8988T (cell line): ENCODE measurements around the gene ZNF532.
A peak's percentile ranks its signal among the peaks of the same experiment; 100 is the strongest.
"Not testable (repeated sequence)": the region's sequence is repeated elsewhere in the genome, so short reads cannot be mapped to it uniquely, and the experiment has no call there.

Experiments used
- DNase-seq: peaks from one replicate; pipeline ENCODE4 v3.0.0; 2011

ZNF532 gene, protein sequence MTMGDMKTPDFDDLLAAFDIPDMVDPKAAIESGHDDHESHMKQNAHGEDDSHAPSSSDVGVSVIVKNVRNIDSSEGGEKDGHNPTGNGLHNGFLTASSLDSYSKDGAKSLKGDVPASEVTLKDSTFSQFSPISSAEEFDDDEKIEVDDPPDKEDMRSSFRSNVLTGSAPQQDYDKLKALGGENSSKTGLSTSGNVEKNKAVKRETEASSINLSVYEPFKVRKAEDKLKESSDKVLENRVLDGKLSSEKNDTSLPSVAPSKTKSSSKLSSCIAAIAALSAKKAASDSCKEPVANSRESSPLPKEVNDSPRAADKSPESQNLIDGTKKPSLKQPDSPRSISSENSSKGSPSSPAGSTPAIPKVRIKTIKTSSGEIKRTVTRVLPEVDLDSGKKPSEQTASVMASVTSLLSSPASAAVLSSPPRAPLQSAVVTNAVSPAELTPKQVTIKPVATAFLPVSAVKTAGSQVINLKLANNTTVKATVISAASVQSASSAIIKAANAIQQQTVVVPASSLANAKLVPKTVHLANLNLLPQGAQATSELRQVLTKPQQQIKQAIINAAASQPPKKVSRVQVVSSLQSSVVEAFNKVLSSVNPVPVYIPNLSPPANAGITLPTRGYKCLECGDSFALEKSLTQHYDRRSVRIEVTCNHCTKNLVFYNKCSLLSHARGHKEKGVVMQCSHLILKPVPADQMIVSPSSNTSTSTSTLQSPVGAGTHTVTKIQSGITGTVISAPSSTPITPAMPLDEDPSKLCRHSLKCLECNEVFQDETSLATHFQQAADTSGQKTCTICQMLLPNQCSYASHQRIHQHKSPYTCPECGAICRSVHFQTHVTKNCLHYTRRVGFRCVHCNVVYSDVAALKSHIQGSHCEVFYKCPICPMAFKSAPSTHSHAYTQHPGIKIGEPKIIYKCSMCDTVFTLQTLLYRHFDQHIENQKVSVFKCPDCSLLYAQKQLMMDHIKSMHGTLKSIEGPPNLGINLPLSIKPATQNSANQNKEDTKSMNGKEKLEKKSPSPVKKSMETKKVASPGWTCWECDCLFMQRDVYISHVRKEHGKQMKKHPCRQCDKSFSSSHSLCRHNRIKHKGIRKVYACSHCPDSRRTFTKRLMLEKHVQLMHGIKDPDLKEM (N-terminal part only)

DNA sequence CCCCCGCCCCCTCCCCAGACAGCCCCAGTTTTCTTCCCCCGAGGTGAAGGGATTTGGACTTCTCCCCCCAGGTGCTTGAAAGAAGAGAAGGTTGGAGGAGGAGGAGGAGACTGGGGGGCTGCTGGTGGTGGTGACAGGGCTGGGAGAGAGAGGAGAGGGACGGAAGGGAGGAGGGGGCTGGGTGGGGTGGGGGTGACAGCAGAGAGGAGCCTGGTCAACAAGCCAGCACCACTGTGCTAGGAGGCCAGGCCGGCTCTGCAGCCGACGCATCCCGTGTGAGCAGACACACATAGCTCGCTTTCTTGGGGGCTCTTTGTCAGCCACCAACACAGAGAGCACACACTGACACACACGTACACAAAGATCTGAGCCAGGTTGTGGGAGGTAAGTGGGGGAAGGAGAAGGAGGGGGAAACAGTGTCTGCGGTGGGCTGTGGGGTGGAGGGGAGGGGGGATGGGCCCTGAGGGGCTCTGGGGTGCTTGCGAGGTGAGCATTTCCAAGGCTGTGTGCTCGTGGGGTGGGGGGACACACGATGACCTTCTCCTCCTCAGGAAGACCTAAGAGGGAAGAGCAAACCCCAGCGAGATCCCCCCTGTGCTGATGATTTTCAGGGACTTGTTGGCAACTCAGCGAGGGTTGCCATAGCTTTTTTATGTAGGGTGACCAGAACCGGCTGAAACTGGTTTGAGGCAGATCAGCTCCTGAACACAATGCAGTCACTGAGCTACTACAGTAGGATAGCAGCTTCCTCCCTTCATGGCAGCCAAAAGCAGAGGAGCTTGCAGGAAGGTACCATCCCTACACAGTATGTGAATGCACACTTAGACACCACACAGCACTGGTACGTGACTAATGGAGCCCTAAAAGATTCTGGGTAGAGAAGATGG, at the start of gene ZNF532:
ZNF532 (plus strand) TSS at position 732 of the 887 bp plus-strand sequence. CDS start 53,411 bp downstream, outside the sequence.
- DNase-seq: peak; percentile 35

DNA sequence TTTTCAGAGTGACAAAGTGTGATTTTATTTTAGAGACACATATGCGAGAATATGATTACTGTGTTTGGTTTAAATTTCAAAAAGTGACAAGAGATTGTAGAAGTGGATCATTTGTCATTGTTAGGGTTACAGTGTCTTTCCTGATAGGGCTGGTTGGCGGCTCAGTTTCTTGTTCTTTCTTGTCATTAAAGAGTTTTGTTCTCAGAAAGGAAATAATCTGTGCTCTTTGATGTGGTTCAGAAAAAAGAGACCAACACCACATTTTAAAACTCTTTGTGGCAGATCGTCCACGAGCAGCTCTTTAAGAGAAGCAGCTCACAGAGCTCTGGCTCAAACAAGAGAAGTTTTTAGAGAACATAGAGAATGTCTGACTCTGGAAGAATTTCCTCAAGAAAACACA, 45.6 kb upstream of the ZNF532 start:
- no peak for DNase-seq

DNA sequence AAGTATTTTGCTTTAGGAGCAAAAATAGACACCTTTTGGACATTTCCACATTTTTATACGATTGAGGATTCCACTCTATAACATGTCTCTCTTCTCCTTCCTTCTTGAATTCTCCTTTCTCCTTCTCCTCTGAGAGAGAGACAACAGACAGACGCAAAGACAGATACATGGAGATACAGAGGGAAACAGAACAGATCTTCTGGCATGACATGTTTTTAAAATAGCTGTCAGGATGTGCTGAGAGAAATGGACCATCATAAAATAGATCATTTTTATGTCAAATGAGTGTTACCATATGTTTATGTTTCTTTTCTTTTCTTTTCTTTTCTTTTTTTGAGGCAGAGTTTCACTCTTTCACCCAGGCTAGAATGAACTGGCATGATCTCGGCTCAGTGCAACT, 44.4 kb upstream of the ZNF532 start:
- DNase-seq: no peak

DNA sequence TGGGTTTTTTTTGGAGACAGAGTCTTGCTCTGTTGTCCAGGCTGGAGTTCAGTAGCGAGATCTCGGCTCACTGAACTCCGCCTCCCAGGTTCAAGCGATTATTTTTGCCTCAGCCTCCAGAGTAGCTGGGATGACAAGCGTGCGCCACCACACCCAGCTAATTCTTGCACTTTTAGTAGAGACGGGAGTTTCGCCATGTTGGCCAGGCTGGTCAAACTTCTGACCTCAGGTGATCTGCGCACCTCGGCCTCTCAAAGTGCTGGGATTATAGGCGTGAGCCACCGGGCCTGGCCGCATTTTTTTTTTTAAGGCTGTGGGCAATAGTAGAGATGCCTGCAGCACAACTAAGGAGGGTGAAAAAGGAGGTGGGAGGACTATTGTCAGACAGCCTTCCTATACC, 41.7 kb upstream of the ZNF532 start:
- DNase-seq: no peak

DNA sequence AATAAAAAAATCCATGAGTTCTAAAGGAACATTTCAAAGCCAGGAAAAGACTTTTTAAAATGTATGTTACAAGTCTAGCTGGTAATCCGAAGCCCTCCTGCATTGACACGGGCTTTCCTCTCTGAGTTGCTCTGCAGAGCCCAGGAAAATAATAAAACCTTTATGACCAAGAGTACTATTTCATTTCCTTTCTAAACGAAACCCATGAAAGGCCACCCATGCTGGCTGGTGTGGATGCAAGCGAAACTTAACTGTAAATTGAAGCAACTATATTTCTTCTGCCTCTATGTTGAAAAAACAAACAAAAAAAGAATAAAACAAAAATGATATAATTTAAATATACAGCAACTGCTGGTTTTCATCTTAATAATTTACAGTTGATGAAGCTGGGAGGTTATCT, 41.3 kb upstream of the ZNF532 start:
- no peak for DNase-seq

DNA sequence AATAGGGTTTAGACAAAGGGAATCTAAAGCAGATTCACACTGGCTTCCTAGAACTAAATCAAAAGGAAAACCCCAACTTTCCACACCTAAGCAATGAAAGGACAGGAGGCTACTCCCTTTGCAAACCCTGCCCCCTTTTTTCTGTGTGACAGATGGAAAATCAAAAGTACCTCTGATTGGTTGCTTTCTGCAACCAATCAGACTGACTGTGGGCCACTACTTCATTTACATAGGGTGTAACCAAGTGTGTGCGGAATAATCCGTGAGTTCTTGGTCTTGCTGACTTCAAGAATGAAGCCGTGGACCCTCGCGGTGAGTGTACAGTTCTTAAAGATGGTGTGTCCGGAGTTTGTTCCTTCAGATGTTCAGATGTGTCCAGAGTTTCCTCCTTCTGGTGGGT, 37.8 kb upstream of the ZNF532 start:
- not testable (repeated sequence) for DNase-seq

DNA sequence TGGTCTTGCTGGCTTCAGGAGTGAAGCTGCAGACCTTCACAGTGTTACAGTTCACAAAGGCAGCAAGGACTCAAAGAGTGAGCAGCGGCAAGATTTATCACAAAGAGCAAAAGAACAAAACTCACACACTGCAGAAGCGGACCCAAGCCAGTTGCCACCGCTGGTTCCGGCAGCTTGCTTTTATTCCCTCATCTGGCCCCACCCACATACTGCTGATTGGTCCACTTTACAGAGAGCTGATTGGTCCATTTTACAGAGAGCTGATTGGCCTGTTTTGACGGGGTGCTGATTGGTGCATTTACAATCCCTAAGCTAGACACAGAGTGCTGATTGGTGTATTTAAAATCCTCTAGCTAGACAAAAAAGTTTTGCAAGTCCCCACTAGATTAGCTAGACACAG, 37.2 kb upstream of the ZNF532 start:
- no peak for DNase-seq

DNA sequence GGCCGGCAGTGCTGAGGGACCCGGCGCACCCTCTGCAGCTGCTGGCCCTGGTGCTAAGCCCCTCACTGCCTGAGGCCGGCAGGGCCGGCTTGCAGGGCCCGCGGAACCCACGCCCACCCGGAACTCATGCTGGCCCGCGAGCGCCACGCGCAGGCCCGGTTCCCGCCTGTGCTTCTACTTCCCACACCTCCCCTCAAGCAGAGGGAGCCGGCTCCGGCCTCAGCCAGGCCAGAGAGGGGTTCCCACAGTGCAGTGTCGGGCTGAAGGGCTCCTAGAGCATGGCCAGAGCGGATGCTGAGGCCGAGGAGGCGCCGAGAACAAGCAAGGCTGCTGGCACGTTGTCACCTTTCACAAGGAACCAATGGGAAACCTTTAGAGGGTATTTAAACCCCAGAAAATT, 36.8 kb upstream of the ZNF532 start:
- no peak for DNase-seq

DNA sequence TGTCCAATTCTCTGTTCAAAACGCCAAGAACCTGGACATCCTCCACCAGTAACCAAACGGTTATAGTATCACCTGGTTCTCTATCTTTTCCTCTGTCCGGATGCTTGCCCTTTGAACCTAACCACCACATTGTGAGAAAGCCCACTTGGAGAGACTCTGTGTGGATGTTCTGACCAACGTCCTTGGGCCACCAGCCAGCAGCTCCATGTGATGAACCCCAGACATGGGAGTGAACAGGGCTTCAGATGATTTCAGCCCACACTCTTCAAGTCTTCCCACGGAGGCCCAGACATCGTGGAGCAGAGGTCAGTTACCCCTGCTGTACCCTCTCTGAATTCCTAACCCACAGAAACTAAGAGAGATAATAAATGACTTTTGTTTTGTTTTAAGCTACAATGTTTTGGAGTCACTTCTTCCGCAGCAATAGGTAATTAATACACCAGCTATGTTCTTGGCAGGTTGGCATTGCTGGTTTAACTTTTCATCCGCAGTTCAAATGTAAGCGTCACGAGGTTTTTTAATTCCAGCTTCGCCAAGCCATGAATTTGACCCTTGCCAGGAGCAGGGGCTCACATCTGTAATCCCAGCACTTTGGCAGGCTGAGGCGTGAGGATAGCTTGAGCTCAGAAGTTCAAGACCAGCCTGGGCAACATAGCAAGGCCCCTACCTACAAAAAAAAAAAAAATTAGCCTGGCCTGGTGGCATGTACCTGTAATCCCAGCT, 36.1 kb upstream of the ZNF532 start:
- no peak for DNase-seq

DNA sequence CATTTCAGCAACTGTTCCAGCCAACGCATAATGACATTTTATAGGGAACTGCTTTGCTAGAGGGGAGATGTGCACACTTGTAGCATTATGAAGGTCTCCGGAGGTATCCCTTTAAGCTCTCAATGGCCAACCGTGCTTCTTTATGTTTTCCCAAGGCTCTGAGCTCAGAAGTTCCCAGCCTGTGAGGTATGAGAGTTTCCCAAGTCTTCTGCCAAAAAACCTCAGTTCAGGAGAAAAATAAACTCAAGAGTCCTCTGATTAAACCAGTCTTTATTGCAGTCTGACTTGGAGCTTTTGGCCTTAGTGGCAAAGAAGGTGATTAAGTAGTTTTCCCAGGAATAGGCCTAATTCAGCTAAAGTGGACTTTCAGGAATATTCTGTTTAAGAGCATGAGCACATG, 35.4 kb upstream of the ZNF532 start:
- DNase-seq: no peak

DNA sequence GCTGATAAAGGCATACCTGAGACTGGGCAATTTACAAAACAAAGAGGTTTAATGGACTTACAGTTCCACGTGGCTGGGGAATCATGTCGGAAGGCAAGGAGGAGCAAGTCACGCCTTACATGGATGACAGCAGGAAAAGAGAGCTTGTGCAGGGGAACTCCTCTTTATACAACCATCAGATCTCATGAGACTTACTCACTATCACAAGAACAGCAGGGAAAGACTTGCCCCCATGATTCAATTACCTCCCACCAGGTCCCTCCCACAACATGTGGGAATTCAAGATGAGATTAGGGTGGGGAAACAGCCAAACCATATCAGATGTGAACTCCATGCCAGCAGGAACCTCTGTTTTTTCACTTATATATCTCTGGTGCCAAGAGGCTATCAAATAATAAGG, 34.8 kb upstream of the ZNF532 start:
- DNase-seq: not testable (repeated sequence)

DNA sequence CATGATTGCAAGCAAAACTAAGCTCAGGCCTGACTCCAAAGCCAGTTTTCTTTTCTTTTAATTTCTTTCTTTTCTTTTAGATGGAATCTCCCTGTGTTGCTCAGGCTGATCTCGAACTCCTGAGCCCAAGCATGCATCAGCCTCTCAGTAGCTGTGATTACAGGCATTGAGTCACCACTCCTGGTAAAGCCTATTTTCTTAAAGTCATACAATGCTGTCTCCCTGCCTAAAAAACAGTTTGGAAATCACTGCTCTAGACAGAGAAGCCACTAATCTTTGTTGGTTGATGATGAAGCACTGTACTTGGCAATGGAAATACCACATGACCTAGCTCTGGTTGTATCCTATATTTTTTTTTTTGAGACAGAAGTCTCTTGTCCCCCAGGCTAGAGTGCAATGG, 33.1 kb upstream of the ZNF532 start:
- DNase-seq: no peak

DNA sequence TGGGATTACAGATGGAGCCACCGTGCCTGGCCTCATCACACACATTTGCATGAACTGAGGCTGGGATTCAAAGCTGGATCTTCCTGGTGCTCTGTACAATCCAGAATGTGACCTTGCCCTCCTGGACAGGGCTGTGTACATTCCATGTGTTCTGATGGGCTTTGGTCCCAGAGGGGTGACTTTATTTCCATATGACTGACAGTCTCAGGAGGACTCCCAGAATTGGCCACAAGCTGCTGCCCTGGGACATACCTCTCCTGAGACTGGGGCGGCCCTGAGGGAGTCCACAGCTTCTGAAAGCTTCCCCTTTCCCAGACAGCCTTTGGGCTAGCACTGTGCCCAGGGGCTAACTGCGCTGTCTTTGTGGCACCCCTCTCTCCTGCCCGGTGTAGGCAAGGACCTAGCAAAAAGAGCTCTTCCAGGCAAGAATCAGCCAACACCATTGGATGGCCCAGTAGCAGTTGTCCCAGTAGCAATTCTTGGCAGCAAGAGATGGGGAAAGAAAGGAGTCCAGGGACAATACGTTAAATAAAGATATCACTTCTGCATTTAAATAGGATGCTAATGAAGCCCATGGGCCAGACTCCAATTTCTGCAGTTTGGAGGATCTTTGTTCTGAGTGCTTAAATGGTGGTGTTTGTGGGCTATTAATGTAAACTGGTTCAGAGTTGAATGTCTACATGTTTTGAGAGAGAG, 26.4 kb upstream of the ZNF532 start:
- DNase-seq: no peak

DNA sequence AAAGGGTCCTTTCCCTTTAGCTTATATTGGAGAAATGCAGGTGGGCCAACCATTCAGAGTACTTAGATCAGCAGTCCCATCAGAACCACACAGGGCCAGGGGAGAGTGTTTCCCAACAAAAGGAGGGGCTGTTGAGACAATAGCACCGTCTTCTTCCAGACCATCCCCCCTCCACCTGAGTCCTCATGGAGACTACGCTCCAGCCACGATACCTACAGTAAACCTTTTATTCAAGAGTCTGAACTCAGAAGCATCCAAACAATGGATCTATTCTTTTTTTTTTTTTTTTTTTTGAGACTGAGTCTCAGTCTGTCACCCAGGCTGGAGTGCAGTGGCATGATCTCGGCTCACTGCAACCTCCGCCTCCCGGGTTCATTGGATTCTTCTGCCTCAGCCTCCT, 25.7 kb upstream of the ZNF532 start:
- DNase-seq: no peak

DNA sequence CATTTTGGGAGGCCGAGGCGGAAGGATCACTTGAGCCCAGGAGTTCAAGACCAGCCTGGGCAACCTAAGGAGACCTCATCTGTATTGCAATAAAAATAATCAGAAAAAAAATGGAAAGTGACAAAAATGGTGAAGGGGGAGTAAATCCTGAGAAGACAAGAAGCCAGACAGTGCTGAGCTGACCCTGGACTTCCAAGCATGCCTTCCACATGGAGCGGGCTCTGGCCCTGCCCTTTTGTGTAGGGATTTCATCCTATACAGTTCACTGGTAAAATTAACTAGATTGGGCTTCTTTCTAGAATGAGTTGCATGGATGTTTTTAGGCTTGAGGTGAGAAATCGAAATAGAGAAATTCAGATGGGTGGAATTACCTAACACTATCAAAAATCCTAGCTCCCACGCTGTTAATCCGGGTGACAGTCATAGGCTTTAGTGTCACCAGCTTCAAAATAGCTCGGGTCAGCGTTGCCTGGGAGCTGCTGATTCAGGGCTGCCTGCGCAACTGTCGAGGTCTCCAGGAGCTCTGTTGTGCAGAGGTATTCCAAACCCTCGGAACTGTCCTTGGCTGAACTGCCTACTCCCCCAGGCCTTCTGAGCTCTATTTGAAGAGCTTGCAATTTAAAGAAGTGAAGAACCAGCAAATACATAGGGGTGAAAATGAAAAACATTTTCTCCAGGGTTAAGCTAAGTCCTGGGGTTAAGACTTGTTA, 21.5 kb upstream of the ZNF532 start:
- DNase-seq: no peak

DNA sequence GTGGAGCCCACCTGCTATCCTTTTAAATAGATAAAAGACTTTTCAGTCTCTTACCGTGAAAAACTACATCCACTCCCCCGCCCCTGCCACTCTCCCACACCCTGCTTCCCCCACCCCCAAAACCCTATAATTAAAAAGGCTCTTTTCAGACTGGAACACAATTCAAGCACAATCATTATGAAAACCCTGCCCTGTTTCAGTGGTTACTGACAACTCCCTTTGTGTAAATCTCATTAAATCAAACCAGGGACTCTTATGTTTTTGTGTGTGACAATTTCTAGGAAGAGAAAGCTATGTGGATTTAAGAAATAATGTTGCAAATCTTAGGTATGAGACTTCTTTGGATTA, 21.0 kb upstream of the ZNF532 start:
- no peak for DNase-seq

DNA sequence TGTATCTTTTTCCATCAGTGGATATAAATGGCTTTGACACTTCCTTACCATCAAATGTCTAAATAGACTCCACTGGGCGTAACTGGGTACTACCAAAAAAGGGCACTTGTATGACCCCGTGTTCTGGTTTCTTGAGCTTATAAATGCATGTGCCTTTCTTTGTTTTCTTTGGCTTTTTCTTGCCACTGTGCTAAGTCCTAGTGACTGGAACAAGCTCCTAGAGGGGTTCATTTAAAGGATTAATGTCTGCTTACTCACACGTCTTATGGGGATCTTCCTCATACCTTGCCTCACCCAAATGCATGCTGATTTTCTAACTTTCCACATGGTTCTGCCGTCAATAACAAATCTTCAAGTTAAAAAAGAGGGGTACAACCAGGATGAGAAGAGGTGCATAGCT, 19.8 kb upstream of the ZNF532 start:
- DNase-seq: no peak

DNA sequence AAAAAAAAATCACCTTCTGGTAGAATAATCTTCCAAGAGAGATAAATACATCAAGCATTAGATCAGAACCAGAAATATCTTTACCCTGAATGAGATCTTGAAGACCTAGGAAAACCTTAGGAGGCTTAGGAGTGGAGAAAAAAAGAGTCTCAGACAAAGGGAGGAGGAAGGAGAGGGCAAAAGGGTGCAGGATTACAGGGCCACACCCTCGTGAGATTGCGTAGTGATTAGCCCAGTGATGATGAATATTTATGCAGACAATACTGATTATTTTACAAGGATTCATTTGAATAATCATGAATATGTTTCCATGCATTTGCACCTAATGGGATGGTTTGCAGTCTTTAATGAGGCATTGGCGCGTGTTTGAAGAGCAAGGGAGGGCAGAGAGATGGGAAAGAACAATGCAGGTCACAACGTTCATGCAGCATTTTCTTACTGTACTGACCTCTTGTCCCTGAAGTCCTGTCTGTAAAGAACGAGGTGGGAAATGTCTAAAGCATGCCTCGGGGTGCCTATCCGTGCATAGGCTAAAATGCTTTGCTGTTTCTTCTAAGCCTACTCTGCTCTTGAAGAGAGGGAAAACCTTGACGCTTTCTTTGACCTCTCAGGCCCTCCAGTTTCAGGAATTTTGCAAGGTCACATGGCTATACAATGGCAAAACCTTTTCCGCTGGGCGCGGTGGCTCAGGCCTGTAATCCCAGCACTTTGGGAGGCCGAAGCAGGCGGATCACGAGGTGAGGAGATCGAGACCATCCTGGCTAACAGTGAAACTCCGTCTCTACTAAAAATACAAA, 18.6 kb upstream of the ZNF532 start:
- no peak for DNase-seq

DNA sequence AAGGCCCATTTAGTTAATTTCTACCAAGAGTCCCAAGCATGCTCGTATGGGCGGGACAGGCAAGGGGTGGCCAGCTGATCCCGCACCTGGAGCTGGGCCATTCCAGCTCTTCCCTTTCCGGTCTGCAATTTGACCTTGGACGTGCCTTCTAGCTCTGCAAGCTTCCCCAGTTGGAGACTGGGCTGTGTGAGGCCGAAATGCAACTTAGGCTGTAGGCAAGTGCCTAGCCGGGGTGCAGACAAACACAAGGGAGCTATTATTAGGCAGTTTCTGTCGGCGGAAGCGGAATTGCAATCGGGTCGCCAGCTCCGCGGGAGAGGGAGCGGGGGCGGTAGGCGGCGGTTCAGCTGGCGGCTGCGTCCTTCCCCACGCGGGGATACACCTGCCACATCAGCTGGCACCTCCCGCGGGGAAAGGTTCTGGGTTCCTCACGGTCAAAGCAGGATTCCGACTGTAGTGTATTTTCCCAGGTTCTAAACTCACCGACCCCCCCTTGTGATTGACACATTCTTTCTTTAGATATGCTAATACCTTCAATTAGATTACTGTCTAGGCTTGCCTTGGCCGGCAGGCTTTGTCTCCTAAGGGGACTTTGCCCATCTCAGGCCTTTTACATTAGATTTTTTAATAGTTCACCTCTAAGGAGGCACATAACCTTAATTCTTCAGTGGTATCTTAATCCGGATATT, 17.1 kb upstream of the ZNF532 start:
- DNase-seq: no peak
